Panc1 (cell line): ENCODE measurements around the gene TMEM151A. TPM values are rescaled to one million over a fixed set of nuclear protein-coding genes. Genes with fewer than 3 reads are reported as not detected.

Experiments used
- ATAC-seq: fragments of 200-7000 bp; cut with Tn5 transposase; 2 replicates; pipeline ENCODE4 v1.9.1; 2020; ENCODE audit warnings: mild to moderate bottlenecking, moderate library complexity
- BruUV-seq: library from RNA; stranded (reverse); fragments of 400-500 nt; replicated peaks from 2 replicates; lab custom pipeline; 2021; lab: Mats Ljungman, UMichigan
- CTCF ChIA-PET: fragments of 300-600 bp; sonication (Branson Sonifier 250); formaldehyde crosslinking; loops from one replicate; lab custom pipeline; 2022; ENCODE audit warnings: antibody characterized with exemption; lab: Charles Lee
- POLR2A ChIA-PET: fragments of 300-600 bp; sonication (Branson Sonifier 250); formaldehyde crosslinking; loops from one replicate; lab custom pipeline; 2022; ENCODE audit warnings: antibody characterized with exemption; lab: Charles Lee
- DNase-seq: peaks from one replicate; pipeline ENCODE4 v3.0.0-alpha.2; 2010; ENCODE audit warnings: low read depth, low spot score
- H3K27ac ChIP-seq: 2 replicates; pipeline ENCODE4 v1.5.1; 2011; ENCODE audit warnings: mild to moderate bottlenecking, low read length, inconsistent platforms
- H3K27me3 ChIP-seq: fragments of 200-500 bp; sonication (Bioruptor generic); 2 replicates; pipeline ENCODE4 v1.6.0; 2014; ENCODE audit warnings: low read length, inconsistent platforms; ENCODE audit not compliant: control insufficient read depth, insufficient read depth
- H3K36me3 ChIP-seq: fragments of 200-500 bp; sonication (Bioruptor generic); 2 replicates; pipeline ENCODE4 v1.5.1; 2014; ENCODE audit warnings: inconsistent platforms, mild to moderate bottlenecking, low read length, moderate library complexity; ENCODE audit not compliant: control insufficient read depth, insufficient read depth
- H3K4me1 ChIP-seq: 2 replicates; pipeline ENCODE4 v1.5.1; 2011; ENCODE audit warnings: inconsistent platforms, mild to moderate bottlenecking, low read length, moderate library complexity; ENCODE audit not compliant: control insufficient read depth, insufficient read depth
- H3K4me3 ChIP-seq, 2 experiments: 2 replicates each; pipeline ENCODE4 v1.5.1; 2011 to 2012; ENCODE audit warnings: low read depth in 2 of 2, low read length in 2 of 2, mild to moderate bottlenecking in 2 of 2, inconsistent platforms in 1 of 2, moderate library complexity in 1 of 2
- H3K9me3 ChIP-seq: fragments of 200-500 bp; sonication (Bioruptor generic); 2 replicates; pipeline ENCODE4 v1.5.1; 2014; ENCODE audit warnings: low read depth, mild to moderate bottlenecking, inconsistent platforms, low read length, moderate library complexity; ENCODE audit not compliant: control insufficient read depth, insufficient read depth
- POLR2AphosphoS5 ChIP-seq: IDR thresholded peaks from 2 replicates; pipeline ENCODE4 v1.6.1; 2012; ENCODE audit warnings: mild to moderate bottlenecking, low read depth, low read length, moderate library complexity
- SIN3A ChIP-seq: IDR thresholded peaks from 2 replicates; pipeline ENCODE4 v1.6.1; 2012; ENCODE audit warnings: low read depth, mild to moderate bottlenecking, low read length, moderate library complexity, borderline replicate concordance; ENCODE audit not compliant: insufficient read depth
- TCF7L2 ChIP-seq: IDR thresholded peaks from 2 replicates; pipeline ENCODE4 v1.6.1; 2011; ENCODE audit warnings: mild to moderate bottlenecking, low read depth, low read length, inconsistent platforms
- in situ Hi-C: cut with HindIII; loops from 2 replicates; pipeline ENCODE4 v1.10.0; 2016; ENCODE audit warnings: low sequenced_read_pairs, low pct_unique_long_range_greater_than_20kb
- intact Hi-C: fragments of 100-400 bp; cut with micrococcal nuclease; formaldehyde crosslinking; loops from one replicate; pipeline ENCODE4 v1.10.0; 2022; ENCODE audit not compliant: unreplicated experiment
- total RNA-seq: library from RNA; stranded (reverse); gene quantifications from one replicate; pipeline ENCODE4 v1.2.1, GENCODE V29; 2021; ENCODE audit not compliant: unreplicated experiment
- TF ChIP-seq, protein P1 (sequence below), 2 experiments: IDR thresholded peaks; 2 replicates each; pipeline ENCODE4 v1.6.1; 2011 to 2012; ENCODE audit warnings: low read depth in 2 of 2, control low read depth in 1 of 2, low read length in 1 of 2, mild to moderate bottlenecking in 1 of 2, moderate library complexity in 1 of 2; ENCODE audit not compliant: insufficient read depth in 1 of 2
- TF ChIP-seq, protein P2 (sequence below): fragments of 450-650 bp; IDR thresholded peaks from 2 replicates; pipeline ENCODE4 v1.5.1; 2017; ENCODE audit warnings: mild to moderate bottlenecking

TMEM151A gene
- total RNA-seq, 1 experiment from 2014 or later = 11.0 TPM

DNA sequence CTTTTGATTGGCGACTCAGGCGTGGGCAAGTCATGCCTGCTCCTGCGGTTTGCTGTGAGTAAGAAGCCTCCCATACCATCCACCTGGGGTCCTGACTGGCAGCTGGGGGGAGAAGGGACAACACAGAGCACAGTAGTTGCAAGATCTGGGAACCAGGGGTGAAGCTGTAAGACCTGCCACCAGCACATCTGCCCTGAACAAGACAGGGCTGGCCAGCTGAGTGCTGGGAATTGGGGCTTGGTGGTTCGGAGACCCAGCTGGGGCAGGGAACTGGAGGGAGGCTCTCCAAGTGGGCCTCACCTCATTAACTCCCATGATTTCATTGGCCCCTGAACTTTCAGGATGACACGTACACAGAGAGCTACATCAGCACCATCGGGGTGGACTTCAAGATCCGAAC lies 19.9 kb upstream of the TMEM151A start:
- intact Hi-C loops (no loop called here), in situ Hi-C loops (no loop called here)
- H3K27ac ChIP-seq = no peak overlapping the region
- no peaks in the 10 kb centered on the region for H3K9me3 ChIP-seq
- H3K4me1 ChIP-seq = peaks cover 3% of the 10 kb centered on the region
- H3K4me3 ChIP-seq = no peak overlapping the region
- BruUV-seq = no TSS peak
- TF ChIP-seq TCF7L2 (no peak), SIN3A (no peak), POLR2AphosphoS5 (no peak)
- TF ChIP-seq, protein P1, sequence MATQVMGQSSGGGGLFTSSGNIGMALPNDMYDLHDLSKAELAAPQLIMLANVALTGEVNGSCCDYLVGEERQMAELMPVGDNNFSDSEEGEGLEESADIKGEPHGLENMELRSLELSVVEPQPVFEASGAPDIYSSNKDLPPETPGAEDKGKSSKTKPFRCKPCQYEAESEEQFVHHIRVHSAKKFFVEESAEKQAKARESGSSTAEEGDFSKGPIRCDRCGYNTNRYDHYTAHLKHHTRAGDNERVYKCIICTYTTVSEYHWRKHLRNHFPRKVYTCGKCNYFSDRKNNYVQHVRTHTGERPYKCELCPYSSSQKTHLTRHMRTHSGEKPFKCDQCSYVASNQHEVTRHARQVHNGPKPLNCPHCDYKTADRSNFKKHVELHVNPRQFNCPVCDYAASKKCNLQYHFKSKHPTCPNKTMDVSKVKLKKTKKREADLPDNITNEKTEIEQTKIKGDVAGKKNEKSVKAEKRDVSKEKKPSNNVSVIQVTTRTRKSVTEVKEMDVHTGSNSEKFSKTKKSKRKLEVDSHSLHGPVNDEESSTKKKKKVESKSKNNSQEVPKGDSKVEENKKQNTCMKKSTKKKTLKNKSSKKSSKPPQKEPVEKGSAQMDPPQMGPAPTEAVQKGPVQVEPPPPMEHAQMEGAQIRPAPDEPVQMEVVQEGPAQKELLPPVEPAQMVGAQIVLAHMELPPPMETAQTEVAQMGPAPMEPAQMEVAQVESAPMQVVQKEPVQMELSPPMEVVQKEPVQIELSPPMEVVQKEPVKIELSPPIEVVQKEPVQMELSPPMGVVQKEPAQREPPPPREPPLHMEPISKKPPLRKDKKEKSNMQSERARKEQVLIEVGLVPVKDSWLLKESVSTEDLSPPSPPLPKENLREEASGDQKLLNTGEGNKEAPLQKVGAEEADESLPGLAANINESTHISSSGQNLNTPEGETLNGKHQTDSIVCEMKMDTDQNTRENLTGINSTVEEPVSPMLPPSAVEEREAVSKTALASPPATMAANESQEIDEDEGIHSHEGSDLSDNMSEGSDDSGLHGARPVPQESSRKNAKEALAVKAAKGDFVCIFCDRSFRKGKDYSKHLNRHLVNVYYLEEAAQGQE (IDR thresholded peaks at IDR 0.05; ENCODE audit: insufficient read depth in 1 of 2, low read depth in 2 of 2, low read length in 1 of 2) = no peak
- TF ChIP-seq, protein P2, sequence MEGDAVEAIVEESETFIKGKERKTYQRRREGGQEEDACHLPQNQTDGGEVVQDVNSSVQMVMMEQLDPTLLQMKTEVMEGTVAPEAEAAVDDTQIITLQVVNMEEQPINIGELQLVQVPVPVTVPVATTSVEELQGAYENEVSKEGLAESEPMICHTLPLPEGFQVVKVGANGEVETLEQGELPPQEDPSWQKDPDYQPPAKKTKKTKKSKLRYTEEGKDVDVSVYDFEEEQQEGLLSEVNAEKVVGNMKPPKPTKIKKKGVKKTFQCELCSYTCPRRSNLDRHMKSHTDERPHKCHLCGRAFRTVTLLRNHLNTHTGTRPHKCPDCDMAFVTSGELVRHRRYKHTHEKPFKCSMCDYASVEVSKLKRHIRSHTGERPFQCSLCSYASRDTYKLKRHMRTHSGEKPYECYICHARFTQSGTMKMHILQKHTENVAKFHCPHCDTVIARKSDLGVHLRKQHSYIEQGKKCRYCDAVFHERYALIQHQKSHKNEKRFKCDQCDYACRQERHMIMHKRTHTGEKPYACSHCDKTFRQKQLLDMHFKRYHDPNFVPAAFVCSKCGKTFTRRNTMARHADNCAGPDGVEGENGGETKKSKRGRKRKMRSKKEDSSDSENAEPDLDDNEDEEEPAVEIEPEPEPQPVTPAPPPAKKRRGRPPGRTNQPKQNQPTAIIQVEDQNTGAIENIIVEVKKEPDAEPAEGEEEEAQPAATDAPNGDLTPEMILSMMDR = no peak
- H3K36me3 ChIP-seq = peaks cover 11% of the 10 kb centered on the region; the same call in 1 of the 2 replicates
- POLR2A ChIA-PET = interaction anchor here (0.6 kb wide), 1 partner anchor 14 kb away, joined by 3 read pairs; no protein-coding TSS in a partner anchor
- CTCF ChIA-PET = no interaction called here
- DNase-seq = no peak
- no peak for ATAC-seq
- no peaks in the 10 kb centered on the region for H3K27me3 ChIP-seq

DNA sequence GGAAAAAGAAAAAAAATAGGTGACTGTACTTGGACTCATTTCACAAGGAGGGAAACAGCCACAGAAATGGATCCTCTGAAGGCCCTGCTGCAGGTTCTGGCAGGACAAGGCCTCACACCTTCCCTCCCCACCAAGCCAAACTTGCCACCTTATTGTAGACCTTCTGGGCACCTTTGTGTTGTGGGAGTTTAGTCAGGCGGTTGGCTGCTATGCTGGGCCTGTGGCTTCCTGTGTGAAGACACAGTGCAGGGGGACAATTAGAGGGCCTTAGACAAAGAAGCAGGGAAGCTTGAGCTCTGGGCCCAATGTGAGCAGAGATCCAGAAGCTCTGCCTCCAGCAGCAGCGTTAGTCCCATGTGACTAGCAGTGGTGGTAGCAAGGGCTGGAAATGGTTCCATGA lies 19.1 kb upstream of the TMEM151A start:
- POLR2A ChIA-PET = no interaction called here
- CTCF ChIA-PET = no interaction called here
- no peak for ATAC-seq

More for the DNA sequence above, 19.1 kb upstream of the TMEM151A start:
- in situ Hi-C loops = no loop called here
- H3K36me3 ChIP-seq = peaks cover 11% of the 10 kb centered on the region; the same call in 1 of the 2 replicates
- no peaks in the 10 kb centered on the region for H3K9me3 ChIP-seq
- TF ChIP-seq SIN3A (no peak), POLR2AphosphoS5 (no peak), TCF7L2 (no peak)
- TF ChIP-seq, protein P1 (IDR thresholded peaks at IDR 0.05; ENCODE audit: insufficient read depth in 1 of 2, low read depth in 2 of 2, low read length in 1 of 2) = no peak
- TF ChIP-seq, protein P2 = no peak
- intact Hi-C loops = no loop called here
- no peak overlapping the region for H3K4me3 ChIP-seq
- H3K27me3 ChIP-seq = no peaks in the 10 kb centered on the region
- no TSS peak for BruUV-seq
- no peak overlapping the region for H3K27ac ChIP-seq
- DNase-seq = no peak
- H3K4me1 ChIP-seq = peaks cover 6% of the 10 kb centered on the region
